ENCODE measurements around the gene SNAP25. TPM values are rescaled to one million over a fixed set of nuclear protein-coding genes. Genes with fewer than 3 reads are reported as not detected.

SNAP25 gene
- total RNA-seq, 1 donor from 2014 or later = 5.6 TPM

DNA sequence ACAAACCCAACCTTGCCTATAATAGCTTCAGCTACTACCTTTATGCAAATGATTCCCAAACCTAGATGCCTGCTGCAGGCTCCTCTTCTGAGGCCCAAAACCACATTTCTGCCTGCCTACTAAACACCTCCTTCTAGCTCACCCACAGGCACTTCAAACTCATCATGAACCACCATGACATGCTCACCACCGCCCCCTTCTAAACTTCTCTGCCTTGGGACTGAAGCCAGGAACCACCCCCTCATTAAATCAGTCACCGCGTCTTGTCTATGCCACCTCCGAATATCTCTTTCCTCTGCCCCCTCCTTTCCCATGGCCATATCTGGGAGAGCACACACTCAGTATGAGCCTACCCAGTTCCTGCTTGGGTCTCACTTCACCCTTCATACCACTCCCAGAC is 101.2 kb downstream of the SNAP25 start:
- Histone ChIP-seq H3K9me3 (no peaks in the 10 kb centered on the region), H3K27me3 (no peaks in the 10 kb centered on the region), H3K4me3 (no peak overlapping the region), H3K27ac (no peak overlapping the region), H3K36me3 (no peaks in the 10 kb centered on the region), H3K4me1 (no peaks in the 10 kb centered on the region)
- DNase-seq (ENCODE audit: extremely low spot score in 2 of 2) = no peak
- TF ChIP-seq POLR2A (IDR thresholded peaks at IDR 0.05) (no peak), POLR2AphosphoS5 (IDR thresholded peaks at IDR 0.05; ENCODE audit: insufficient read depth in 1 of 2, low read depth in 1 of 2) (no peak)
- TF ChIP-seq, protein P1, sequence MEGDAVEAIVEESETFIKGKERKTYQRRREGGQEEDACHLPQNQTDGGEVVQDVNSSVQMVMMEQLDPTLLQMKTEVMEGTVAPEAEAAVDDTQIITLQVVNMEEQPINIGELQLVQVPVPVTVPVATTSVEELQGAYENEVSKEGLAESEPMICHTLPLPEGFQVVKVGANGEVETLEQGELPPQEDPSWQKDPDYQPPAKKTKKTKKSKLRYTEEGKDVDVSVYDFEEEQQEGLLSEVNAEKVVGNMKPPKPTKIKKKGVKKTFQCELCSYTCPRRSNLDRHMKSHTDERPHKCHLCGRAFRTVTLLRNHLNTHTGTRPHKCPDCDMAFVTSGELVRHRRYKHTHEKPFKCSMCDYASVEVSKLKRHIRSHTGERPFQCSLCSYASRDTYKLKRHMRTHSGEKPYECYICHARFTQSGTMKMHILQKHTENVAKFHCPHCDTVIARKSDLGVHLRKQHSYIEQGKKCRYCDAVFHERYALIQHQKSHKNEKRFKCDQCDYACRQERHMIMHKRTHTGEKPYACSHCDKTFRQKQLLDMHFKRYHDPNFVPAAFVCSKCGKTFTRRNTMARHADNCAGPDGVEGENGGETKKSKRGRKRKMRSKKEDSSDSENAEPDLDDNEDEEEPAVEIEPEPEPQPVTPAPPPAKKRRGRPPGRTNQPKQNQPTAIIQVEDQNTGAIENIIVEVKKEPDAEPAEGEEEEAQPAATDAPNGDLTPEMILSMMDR (IDR thresholded peaks at IDR 0.05) = no peak
- intact Hi-C loops (cut with DNase I) = no loop called here

DNA sequence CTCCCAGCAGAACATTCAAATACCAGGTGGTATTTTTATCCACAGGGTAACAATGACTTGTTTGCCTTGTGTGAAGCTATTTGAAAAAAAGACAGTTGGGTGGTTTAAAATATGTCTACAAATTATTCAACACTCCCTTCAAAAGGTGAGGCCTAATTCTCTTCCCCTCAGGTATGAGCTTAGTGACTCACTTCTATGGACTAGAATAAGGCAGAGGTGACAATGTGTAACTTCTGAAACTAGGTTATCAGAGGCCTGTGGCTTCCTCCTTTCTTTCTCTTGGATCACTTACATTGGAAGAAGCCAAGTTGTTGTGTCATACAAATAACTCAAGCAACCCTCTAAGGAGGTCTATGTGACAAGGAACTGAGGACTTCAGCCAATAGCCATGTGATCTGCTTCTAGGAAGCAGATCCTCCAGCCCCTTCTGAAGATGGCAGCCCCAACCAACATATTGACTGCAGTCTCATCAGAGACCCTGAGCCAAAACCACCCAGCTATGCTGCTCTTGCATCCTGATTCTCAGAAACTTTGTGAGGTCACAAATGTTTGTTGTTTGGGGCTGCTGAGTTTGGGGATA is 102.6 kb downstream of the SNAP25 start:
- Histone ChIP-seq H3K4me3 (no peak overlapping the region), H3K9me3 (no peaks in the 10 kb centered on the region), H3K27ac (no peak overlapping the region), H3K36me3 (no peaks in the 10 kb centered on the region), H3K4me1 (no peaks in the 10 kb centered on the region), H3K27me3 (no peaks in the 10 kb centered on the region)
- TF ChIP-seq POLR2A (IDR thresholded peaks at IDR 0.05) = no peak
- intact Hi-C loops (cut with DNase I) = no loop called here
- no peak for DNase-seq (ENCODE audit: extremely low spot score in 2 of 2)

DNA sequence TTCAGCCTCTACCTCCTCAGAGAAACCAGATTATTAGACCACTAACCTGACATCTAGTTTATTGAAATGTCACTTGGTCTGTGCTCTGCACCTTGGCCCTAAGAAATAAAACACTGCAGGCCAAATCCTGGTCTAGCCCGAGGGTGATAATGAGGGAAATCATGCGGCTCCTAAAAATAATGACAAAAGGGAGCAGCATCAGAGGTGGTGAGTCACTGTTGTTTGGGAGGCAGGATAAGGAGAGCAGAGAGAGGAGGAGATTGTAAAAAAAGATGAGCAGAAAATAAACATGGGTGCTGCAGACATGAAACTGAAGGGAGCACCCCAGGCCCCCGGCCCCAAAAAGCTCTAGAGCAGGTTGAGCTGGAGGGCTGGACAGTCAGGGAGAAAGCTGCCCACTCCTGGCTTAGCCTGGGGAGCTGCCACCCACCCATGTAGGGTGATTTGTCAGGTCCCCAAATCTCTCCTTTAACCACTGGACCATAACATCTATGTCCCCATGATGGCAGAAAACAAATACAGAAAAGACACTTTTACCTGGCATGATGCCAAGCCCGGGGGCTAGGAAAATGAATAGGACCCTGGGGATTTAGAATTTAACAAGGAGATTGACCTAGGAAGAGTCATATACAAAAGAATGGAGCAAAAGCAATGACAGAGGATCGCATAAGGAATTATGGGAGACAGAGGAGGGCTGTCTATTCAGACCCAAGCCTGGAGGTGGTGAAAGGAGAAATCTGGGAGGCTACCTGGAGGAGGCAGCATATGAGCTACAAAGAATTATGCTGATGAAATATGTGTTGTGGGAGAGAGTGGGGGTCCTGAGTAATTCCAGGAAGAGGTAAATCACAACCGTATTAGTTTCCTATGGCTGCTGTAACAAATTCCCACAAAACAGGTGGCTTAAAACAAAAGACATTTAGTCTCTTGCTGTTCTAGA is 103.7 kb downstream of the SNAP25 start:
- TF ChIP-seq, protein P1 (IDR thresholded peaks at IDR 0.05) = no peak
- TF ChIP-seq POLR2A (IDR thresholded peaks at IDR 0.05) (no peak), POLR2AphosphoS5 (IDR thresholded peaks at IDR 0.05; ENCODE audit: insufficient read depth in 1 of 2, low read depth in 1 of 2) (no peak)
- Histone ChIP-seq H3K4me1 (no peaks in the 10 kb centered on the region), H3K4me3 (no peak overlapping the region), H3K27me3 (no peaks in the 10 kb centered on the region), H3K9me3 (no peaks in the 10 kb centered on the region), H3K36me3 (no peaks in the 10 kb centered on the region), H3K27ac (no peak overlapping the region)
- intact Hi-C loops (cut with DNase I) = no loop called here
- DNase-seq (ENCODE audit: extremely low spot score in 2 of 2) = no peak

DNA sequence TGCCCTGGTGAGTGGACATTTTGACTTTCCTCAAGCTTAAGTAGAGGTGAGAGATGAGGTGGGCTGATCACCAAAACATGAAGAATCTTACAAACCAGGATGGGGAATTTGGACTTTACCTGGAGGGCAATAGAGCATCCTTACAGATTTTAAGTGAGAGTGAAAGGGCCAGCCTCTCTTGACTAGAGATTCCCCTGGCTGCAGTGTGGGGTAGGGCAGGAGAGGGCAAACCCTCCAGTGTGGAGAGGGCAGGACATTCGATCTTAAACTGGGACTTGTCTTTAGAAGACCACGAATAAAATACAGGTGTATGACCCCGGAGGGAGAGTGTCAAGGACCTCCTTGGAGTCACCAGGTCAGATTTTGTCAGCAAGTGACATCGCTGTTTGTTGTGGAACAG is 105.1 kb downstream of the SNAP25 start:
- DNase-seq (ENCODE audit: extremely low spot score in 2 of 2) = no peak
- TF ChIP-seq, protein P1 (IDR thresholded peaks at IDR 0.05) = no peak
- no peak for TF ChIP-seq POLR2A (IDR thresholded peaks at IDR 0.05)
- TF ChIP-seq POLR2AphosphoS5 (IDR thresholded peaks at IDR 0.05; ENCODE audit: insufficient read depth in 1 of 2, low read depth in 1 of 2) = no peak
- Histone ChIP-seq H3K4me1 (no peaks in the 10 kb centered on the region), H3K27ac (no peak overlapping the region), H3K36me3 (no peaks in the 10 kb centered on the region), H3K4me3 (no peak overlapping the region), H3K27me3 (no peaks in the 10 kb centered on the region), H3K9me3 (no peaks in the 10 kb centered on the region)
- intact Hi-C loops (cut with DNase I) = no loop called here

- no peak for DNase-seq (ENCODE audit: extremely low spot score in 2 of 2)
- no peaks in the 10 kb centered on the region for H3K27me3 ChIP-seq
- TF ChIP-seq, protein P1 (IDR thresholded peaks at IDR 0.05) = no peak
- TF ChIP-seq POLR2AphosphoS5 (IDR thresholded peaks at IDR 0.05; ENCODE audit: insufficient read depth in 1 of 2, low read depth in 1 of 2) (no peak), POLR2A (IDR thresholded peaks at IDR 0.05) (no peak)
- no peaks in the 10 kb centered on the region for H3K36me3 ChIP-seq
- no peak overlapping the region for H3K27ac ChIP-seq
- H3K9me3 ChIP-seq = no peaks in the 10 kb centered on the region
- no peak overlapping the region for H3K4me3 ChIP-seq
- H3K4me1 ChIP-seq = no peaks in the 10 kb centered on the region
- intact Hi-C loops (cut with DNase I) = no loop called here
Observed at GRCh38 chr20:10324198-10324847, 105.7 kb downstream of the SNAP25 start.

Data from vagina (tissue), 2 donors.